HCT116 (cell line): ENCODE results near the gene CRYBG2. TPM values are rescaled to one million over a fixed set of nuclear protein-coding genes. Genes with fewer than 3 reads are reported as not detected.

Source experiments
- ATAC-seq: fragments of 200-7000 bp; cut with Tn5 transposase; 2 replicates; pipeline ENCODE4 v1.9.1; 2020; ENCODE audit warnings: mild to moderate bottlenecking, moderate library complexity
- BruUV-seq: library from RNA; stranded (reverse); fragments of 400-500 nt; replicated peaks from 2 replicates; lab custom pipeline; 2021; lab: Mats Ljungman, UMichigan
- CTCF ChIA-PET: fragments of 300-600 bp; sonication (Branson Sonifier 250); formaldehyde crosslinking; loops from one replicate; lab custom pipeline; 2021; ENCODE audit warnings: antibody characterized with exemption; lab: Charles Lee
- POLR2A ChIA-PET: fragments of 300-600, 350-600 bp; sonication (Branson Sonifier 250); formaldehyde crosslinking; loops from one replicate; lab custom pipeline; 2021; ENCODE audit warnings: antibody characterized with exemption; lab: Charles Lee
- RAD21 ChIA-PET, 2 experiments: fragments of 300-600 bp; sonication (Branson Sonifier 250); formaldehyde crosslinking; loops; one replicate each; lab custom pipeline; 2023; ENCODE audit warnings: low total read pairs in 2 of 2; ENCODE audit not compliant: uncharacterized antibody in 2 of 2, unreplicated experiment in 2 of 2, low non-redundant PET in 1 of 2; lab: Charles Lee
- DNase-seq: peaks from one replicate; pipeline ENCODE4 v3.0.0-alpha.2; 2010; ENCODE audit warnings: low read depth, low spot score
- H2AFZ ChIP-seq: fragments of 200-600 bp; shearing (Covaris generic), sonication (generic); 2 replicates; pipeline ENCODE4 v1.6.1; 2017; ENCODE audit warnings: low read depth, mixed run types, mixed read lengths, antibody characterized with exemption, low read length; ENCODE audit not compliant: poor library complexity, severe bottlenecking
- H3K27ac ChIP-seq: 2 replicates; pipeline ENCODE4 v1.5.1; 2012; ENCODE audit warnings: low read depth, low read length
- H3K27me3 ChIP-seq: fragments of 200-600 bp; sonication (generic); 2 replicates; pipeline ENCODE4 v1.6.1; 2016; ENCODE audit warnings: mixed run types, low read length, mixed read lengths; ENCODE audit not compliant: insufficient read depth
- H3K36me3 ChIP-seq, 2 experiments: fragments of 200-500 bp in 1 of 2; fragments of 200-600 bp in 1 of 2; sonication (Bioruptor generic) in 1 of 2; sonication (generic) in 1 of 2; 2 replicates each; pipeline versions ENCODE4 v1.5.1 to v1.6.1; 2014 to 2016; ENCODE audit warnings: low read length in 2 of 2, inconsistent platforms in 1 of 2, mixed read lengths in 1 of 2, mixed run types in 1 of 2; ENCODE audit not compliant: insufficient read depth in 2 of 2, control insufficient read depth in 1 of 2
- H3K4me1 ChIP-seq, 2 experiments: fragments of 200-600 bp in 1 of 2; sonication (generic) in 1 of 2; 2 replicates each; pipeline versions ENCODE4 v1.5.1 to v1.6.1; 2012 to 2017; ENCODE audit warnings: low read length in 2 of 2, inconsistent platforms in 1 of 2, mild to moderate bottlenecking in 1 of 2, mixed read lengths in 1 of 2, mixed run types in 1 of 2, moderate library complexity in 1 of 2; ENCODE audit not compliant: insufficient read depth in 2 of 2, control insufficient read depth in 1 of 2
- H3K4me2 ChIP-seq: fragments of 200-600 bp; sonication (generic); 2 replicates; pipeline ENCODE4 v1.6.1; 2017; ENCODE audit warnings: mixed run types, low read length, mixed read lengths
- H3K4me3 ChIP-seq, 2 experiments: fragments of 200-600 bp in 1 of 2; sonication (generic) in 1 of 2; replicated peaks in 1 of 2; 2 replicates each; pipeline ENCODE4 v1.5.1; 2011 to 2016; ENCODE audit warnings: low read length in 2 of 2, control low read depth in 1 of 2, low read depth in 1 of 2, mild to moderate bottlenecking in 1 of 2, mixed read lengths in 1 of 2, mixed run types in 1 of 2
- H3K79me2 ChIP-seq: fragments of 200-600 bp; sonication (generic); 2 replicates; pipeline ENCODE4 v1.6.1; 2017; ENCODE audit warnings: mild to moderate bottlenecking, mixed run types, low read length, moderate library complexity, mixed read lengths; ENCODE audit not compliant: insufficient read depth
- H3K9ac ChIP-seq: fragments of 200-600 bp; sonication (generic); 2 replicates; pipeline ENCODE4 v1.6.1; 2016; ENCODE audit warnings: low read length, mixed read lengths
- H3K9me2 ChIP-seq: fragments of 200-600 bp; sonication (generic), shearing (Covaris generic); 2 replicates; pipeline ENCODE4 v1.6.1; 2017; ENCODE audit warnings: mixed run types, mild to moderate bottlenecking, moderate library complexity; ENCODE audit not compliant: insufficient read depth
- H3K9me3 ChIP-seq, 2 experiments: fragments of 200-500 bp in 1 of 2; fragments of 200-600 bp in 1 of 2; sonication (Bioruptor generic) in 1 of 2; sonication (generic) in 1 of 2; 2 replicates each; pipeline ENCODE4 v1.6.1; 2014 to 2017; ENCODE audit warnings: low read length in 2 of 2, mixed read lengths in 2 of 2, inconsistent platforms in 1 of 2, low read depth in 1 of 2, mild to moderate bottlenecking in 1 of 2, mixed run types in 1 of 2, moderate library complexity in 1 of 2; ENCODE audit not compliant: control insufficient read depth in 1 of 2, insufficient read depth in 1 of 2
- H4K20me1 ChIP-seq: fragments of 200-600 bp; sonication (generic), shearing (Covaris generic); 2 replicates; pipeline ENCODE4 v1.6.1; 2017; ENCODE audit warnings: mixed run types, mild to moderate bottlenecking, moderate library complexity; ENCODE audit not compliant: insufficient read depth
- CEBPB ChIP-seq: IDR thresholded peaks from 2 replicates; pipeline ENCODE4 v1.6.1; 2012; ENCODE audit warnings: low read depth
- EGR1 ChIP-seq: IDR thresholded peaks from 2 replicates; pipeline ENCODE4 v1.6.1; 2012; ENCODE audit warnings: low read depth
- ELF1 ChIP-seq: IDR thresholded peaks from 2 replicates; pipeline ENCODE4 v1.6.1; 2012; ENCODE audit warnings: low read depth, borderline replicate concordance
- EZH2 ChIP-seq: fragments of 200-600 bp; sonication (generic); IDR thresholded peaks from 2 replicates; pipeline ENCODE4 v1.6.1; 2017; ENCODE audit warnings: antibody characterized with exemption, mixed run types
- JUND ChIP-seq: IDR thresholded peaks from 2 replicates; pipeline ENCODE4 v1.6.1; 2012
- POLR2AphosphoS5 ChIP-seq: IDR thresholded peaks from 2 replicates; pipeline ENCODE4 v1.6.1; 2011; ENCODE audit warnings: mild to moderate bottlenecking, low read depth, low read length, moderate library complexity
- SIN3A ChIP-seq: IDR thresholded peaks from 2 replicates; pipeline ENCODE4 v1.6.1; 2012; ENCODE audit warnings: low read depth
- SP1 ChIP-seq: IDR thresholded peaks from 2 replicates; pipeline ENCODE4 v1.6.1; 2012; ENCODE audit warnings: low read depth
- TCF7L2 ChIP-seq: IDR thresholded peaks from 2 replicates; pipeline ENCODE4 v1.7.0; 2011; ENCODE audit warnings: borderline replicate concordance, inconsistent platforms; ENCODE audit not compliant: insufficient read depth, insufficient read length; ENCODE audit errors: extremely low read depth
- YY1 ChIP-seq: IDR thresholded peaks from 2 replicates; pipeline ENCODE4 v1.6.1; 2011; ENCODE audit warnings: low read length, low read depth, moderate library complexity, mild to moderate bottlenecking; ENCODE audit not compliant: insufficient replicate concordance; ENCODE audit errors: extremely low read depth
- ZFX ChIP-seq: fragments of 450-650 bp; IDR thresholded peaks from 2 replicates; pipeline ENCODE4 v1.6.1; 2017
- ZNF274 ChIP-seq: fragments of 200-500 bp; sonication (Bioruptor generic); IDR thresholded peaks from 2 replicates; pipeline ENCODE4 v1.6.1; 2014; ENCODE audit warnings: mild to moderate bottlenecking, low read depth, low read length, inconsistent platforms
- intact Hi-C: fragments of 100-400 bp; cut with micrococcal nuclease; formaldehyde crosslinking; loops from 2 replicates; pipeline ENCODE4 v1.10.0; 2022
- total RNA-seq: library from RNA; stranded (reverse); gene quantifications from one replicate; pipeline ENCODE4 v1.2.1, GENCODE V29; 2021; ENCODE audit not compliant: unreplicated experiment
- TF ChIP-seq, protein P1 (sequence below): IDR thresholded peaks from 2 replicates; pipeline ENCODE4 v1.6.1; 2012; ENCODE audit warnings: low read depth
- TF ChIP-seq, protein P2 (sequence below): IDR thresholded peaks from 2 replicates; pipeline ENCODE4 v1.6.1; 2011; ENCODE audit warnings: mild to moderate bottlenecking, low read length, moderate library complexity; ENCODE audit not compliant: insufficient replicate concordance; ENCODE audit errors: extremely low read depth

The CRYBG2 gene
- total RNA-seq, 1 experiment from 2014 or later: 10.5 TPM

- Histone ChIP-seq H3K9ac (no peak overlapping the region), H3K27ac (no peak overlapping the region), H3K27me3 (no peaks in the 10 kb centered on the region), H3K36me3 (no peaks in the 10 kb centered on the region), H3K4me1 (peaks cover 23 to 25% of the 10 kb centered on the region in 2 experiments), H4K20me1 (no peaks in the 10 kb centered on the region), H3K4me2 (no peak overlapping the region), H3K9me3 (no peaks in the 10 kb centered on the region), H2AFZ (no peak overlapping the region), H3K79me2 (no peaks in the 10 kb centered on the region), H3K9me2 (no peaks in the 10 kb centered on the region), H3K4me3 (no peak overlapping the region)
- no TSS peak for BruUV-seq
- CTCF ChIA-PET: no interaction called here
- ATAC-seq (no peak), DNase-seq (no peak)
- intact Hi-C loops: no loop called here
- TF ChIP-seq CEBPB (no peak), EZH2 (no peak), EGR1 (no peak), ZNF274 (no peak), POLR2AphosphoS5 (no peak), ELF1 (no peak), TCF7L2 (no peak), ZFX (no peak)
- RAD21 ChIA-PET: no interaction called here
- POLR2A ChIA-PET: no interaction called here
Measured at GRCh38 chr1:26346274-26347033, 7.5 kb downstream of the CRYBG2 start.

DNA sequence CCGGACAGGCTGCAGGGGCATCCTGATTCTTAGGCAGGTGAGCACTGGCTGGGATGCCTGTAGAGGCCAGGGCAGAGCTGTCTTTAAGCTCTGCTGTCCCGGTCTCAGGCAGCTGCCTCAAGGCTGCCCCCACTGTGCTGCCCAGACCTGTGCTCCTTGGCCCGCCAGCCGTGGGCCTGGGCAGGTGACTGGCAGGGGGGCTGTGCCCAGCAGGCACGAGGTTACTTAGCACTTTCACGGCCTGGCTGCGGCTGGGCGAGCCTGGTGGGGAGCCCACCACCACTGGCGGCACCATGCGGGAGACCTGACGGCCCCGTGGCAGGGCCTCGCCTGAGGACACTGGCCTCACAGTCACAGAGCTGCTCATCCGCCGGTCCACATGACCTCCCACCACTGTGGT lies 8.2 kb downstream of the CRYBG2 start:
- no peaks in the 10 kb centered on the region for H3K9me3 ChIP-seq
- H4K20me1 ChIP-seq: no peaks in the 10 kb centered on the region
- no TSS peak for BruUV-seq
- DNase-seq: no peak
- no peaks in the 10 kb centered on the region for H3K9me2 ChIP-seq
- intact Hi-C loops: no loop called here
- CTCF ChIA-PET: interaction anchor here (1.0 kb wide), 1 partner anchor 16 kb away, joined by 3 read pairs; no protein-coding TSS in a partner anchor
- POLR2A ChIA-PET: no interaction called here
- peaks cover 15 to 18% of the 10 kb centered on the region in 2 experiments for H3K4me1 ChIP-seq
- ATAC-seq: no peak
- RAD21 ChIA-PET: no interaction called here
- H3K27ac ChIP-seq: no peak overlapping the region
- no peaks in the 10 kb centered on the region for H3K79me2 ChIP-seq
- no peaks in the 10 kb centered on the region for H3K36me3 ChIP-seq
- no peaks in the 10 kb centered on the region for H3K27me3 ChIP-seq
- H3K9ac ChIP-seq: no peak overlapping the region
- no peak overlapping the region for H3K4me3 ChIP-seq
- no peak overlapping the region for H3K4me2 ChIP-seq
- no peak overlapping the region for H2AFZ ChIP-seq
- TF ChIP-seq EGR1 (no peak), TCF7L2 (no peak), EZH2 (no peak), YY1 (no peak), SP1 (no peak), CEBPB (no peak), SIN3A (no peak), JUND (no peak)
- TF ChIP-seq, protein P1, sequence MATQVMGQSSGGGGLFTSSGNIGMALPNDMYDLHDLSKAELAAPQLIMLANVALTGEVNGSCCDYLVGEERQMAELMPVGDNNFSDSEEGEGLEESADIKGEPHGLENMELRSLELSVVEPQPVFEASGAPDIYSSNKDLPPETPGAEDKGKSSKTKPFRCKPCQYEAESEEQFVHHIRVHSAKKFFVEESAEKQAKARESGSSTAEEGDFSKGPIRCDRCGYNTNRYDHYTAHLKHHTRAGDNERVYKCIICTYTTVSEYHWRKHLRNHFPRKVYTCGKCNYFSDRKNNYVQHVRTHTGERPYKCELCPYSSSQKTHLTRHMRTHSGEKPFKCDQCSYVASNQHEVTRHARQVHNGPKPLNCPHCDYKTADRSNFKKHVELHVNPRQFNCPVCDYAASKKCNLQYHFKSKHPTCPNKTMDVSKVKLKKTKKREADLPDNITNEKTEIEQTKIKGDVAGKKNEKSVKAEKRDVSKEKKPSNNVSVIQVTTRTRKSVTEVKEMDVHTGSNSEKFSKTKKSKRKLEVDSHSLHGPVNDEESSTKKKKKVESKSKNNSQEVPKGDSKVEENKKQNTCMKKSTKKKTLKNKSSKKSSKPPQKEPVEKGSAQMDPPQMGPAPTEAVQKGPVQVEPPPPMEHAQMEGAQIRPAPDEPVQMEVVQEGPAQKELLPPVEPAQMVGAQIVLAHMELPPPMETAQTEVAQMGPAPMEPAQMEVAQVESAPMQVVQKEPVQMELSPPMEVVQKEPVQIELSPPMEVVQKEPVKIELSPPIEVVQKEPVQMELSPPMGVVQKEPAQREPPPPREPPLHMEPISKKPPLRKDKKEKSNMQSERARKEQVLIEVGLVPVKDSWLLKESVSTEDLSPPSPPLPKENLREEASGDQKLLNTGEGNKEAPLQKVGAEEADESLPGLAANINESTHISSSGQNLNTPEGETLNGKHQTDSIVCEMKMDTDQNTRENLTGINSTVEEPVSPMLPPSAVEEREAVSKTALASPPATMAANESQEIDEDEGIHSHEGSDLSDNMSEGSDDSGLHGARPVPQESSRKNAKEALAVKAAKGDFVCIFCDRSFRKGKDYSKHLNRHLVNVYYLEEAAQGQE: no peak
- TF ChIP-seq, protein P2, sequence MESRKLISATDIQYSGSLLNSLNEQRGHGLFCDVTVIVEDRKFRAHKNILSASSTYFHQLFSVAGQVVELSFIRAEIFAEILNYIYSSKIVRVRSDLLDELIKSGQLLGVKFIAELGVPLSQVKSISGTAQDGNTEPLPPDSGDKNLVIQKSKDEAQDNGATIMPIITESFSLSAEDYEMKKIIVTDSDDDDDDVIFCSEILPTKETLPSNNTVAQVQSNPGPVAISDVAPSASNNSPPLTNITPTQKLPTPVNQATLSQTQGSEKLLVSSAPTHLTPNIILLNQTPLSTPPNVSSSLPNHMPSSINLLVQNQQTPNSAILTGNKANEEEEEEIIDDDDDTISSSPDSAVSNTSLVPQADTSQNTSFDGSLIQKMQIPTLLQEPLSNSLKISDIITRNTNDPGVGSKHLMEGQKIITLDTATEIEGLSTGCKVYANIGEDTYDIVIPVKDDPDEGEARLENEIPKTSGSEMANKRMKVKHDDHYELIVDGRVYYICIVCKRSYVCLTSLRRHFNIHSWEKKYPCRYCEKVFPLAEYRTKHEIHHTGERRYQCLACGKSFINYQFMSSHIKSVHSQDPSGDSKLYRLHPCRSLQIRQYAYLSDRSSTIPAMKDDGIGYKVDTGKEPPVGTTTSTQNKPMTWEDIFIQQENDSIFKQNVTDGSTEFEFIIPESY: no peak
